ENCODE data around the gene POFUT2.
"Not testable (repeated sequence)": the region's sequence is repeated elsewhere in the genome, so short reads cannot be mapped to it uniquely, and the experiment has no call there.

POFUT2 gene

DNA sequence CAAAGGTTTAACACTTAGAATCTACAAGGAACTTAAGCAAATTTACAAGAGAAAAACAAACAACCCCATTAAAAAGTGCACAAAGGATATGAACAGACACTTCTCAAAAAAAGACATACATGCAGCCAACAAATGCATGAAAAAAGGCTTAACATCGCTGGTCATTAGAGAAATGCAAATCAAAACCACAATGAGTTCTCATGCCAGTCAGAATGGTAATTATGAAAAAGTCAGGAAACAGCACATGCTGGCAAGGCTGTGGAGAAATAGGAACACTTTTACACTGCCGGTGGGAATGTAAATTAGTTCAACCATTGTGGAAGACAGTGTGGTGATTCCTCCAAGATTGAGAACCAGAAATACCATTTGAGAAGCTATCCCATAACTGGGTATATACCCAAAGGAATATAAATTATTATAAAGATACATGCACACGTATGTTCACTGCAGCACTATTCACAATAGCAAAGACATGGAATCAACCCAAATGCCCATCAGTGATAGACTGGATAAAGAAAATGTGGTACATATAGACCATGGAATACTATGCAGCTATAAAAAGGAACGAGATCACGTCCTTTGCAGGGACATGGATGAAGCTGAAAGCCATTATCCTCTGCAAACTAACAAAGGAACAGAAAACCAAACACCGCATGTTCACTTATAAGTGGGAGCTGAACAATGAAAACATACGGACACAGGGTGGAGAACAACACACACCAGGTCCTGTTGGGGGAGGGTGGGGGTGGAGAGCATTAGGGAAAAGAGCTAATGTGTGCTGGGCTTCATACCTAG lies 28.2 kb upstream of the POFUT2 start:
- H3K4me3 ChIP-seq (ENCODE audit: control insufficient read depth in 1 of 7, extremely low read depth in 1 of 7, insufficient read depth in 4 of 7, low read depth in 2 of 7, low read length in 6 of 7); H3K4me1 ChIP-seq (ENCODE audit: control extremely low read depth in 1 of 4, control insufficient read depth in 4 of 4, insufficient read depth in 4 of 4, low read length in 3 of 4); POLR2A ChIA-PET; H3K27ac ChIP-seq (ENCODE audit: insufficient read depth in 1 of 2, low read depth in 1 of 2, low read length in 2 of 2, poor library complexity in 1 of 2, severe bottlenecking in 2 of 2); H3K27me3 ChIP-seq (replicated peaks in 2 of 5; ENCODE audit: control insufficient read depth in 4 of 5, insufficient read depth in 5 of 5, low read length in 4 of 5); H3K9me3 ChIP-seq (ENCODE audit: control extremely low read depth in 1 of 5, control insufficient read depth in 4 of 5, insufficient read depth in 2 of 5, low read depth in 1 of 5, low read length in 4 of 5); DNase-seq; H3K36me3 ChIP-seq (ENCODE audit: control insufficient read depth in 4 of 4, insufficient read depth in 4 of 4, low read length in 3 of 4): not testable (repeated sequence)
- 67% methylated on average over 3 of the region's 7 CpGs for WGBS (ENCODE audit: insufficient coverage)
- CTCF ChIA-PET: interaction anchor here (1.1 to 1.6 kb wide), 2 partner anchors 23 to 176 kb away, joined by 3 to 4 read pairs; no protein-coding TSS in a partner anchor

DNA sequence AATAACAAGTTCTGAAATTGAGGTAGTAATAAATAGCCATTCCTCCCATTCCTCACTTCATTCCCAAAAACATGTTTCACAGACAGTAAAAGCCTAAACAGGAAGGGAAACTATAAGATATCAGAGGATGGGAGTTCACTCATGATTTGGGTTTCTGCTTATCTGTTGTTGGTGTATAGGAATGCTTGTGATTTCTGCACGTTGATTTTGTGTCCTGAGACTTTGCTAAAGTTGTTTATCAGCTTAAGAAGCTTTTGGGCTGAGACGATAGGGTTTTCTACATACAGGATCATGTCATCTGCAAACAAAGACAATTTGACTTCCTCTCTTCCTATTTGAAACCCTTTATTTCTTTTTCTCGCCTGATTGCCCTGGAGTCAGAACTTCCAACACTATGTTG lies 26.0 kb upstream of the POFUT2 start:
- no CpG with 5 or more reads among the region's 3 CpGs for WGBS (ENCODE audit: insufficient coverage)
- no peak overlapping the region for H3K27ac ChIP-seq (ENCODE audit: insufficient read depth in 1 of 2, low read depth in 1 of 2, low read length in 2 of 2, poor library complexity in 1 of 2, severe bottlenecking in 2 of 2)
- POLR2A ChIA-PET: no interaction called here
- CTCF ChIA-PET: interaction anchor here (1.9 kb wide), 1 partner anchor 19 kb away, joined by 5 read pairs; no protein-coding TSS in a partner anchor
- no peak overlapping the region for H3K4me3 ChIP-seq (ENCODE audit: control insufficient read depth in 1 of 7, extremely low read depth in 1 of 7, insufficient read depth in 4 of 7, low read depth in 2 of 7, low read length in 6 of 7)
- no peaks in the 10 kb centered on the region for H3K36me3 ChIP-seq (ENCODE audit: control insufficient read depth in 4 of 4, insufficient read depth in 4 of 4, low read length in 3 of 4)
- peaks cover 0 to 3% (median 0%) of the 10 kb centered on the region in 5 experiments for H3K27me3 ChIP-seq (replicated peaks in 2 of 5; ENCODE audit: control insufficient read depth in 4 of 5, insufficient read depth in 5 of 5, low read length in 4 of 5)
- DNase-seq: no peak
- peaks cover 0 to 6% (median 4%) of the 10 kb centered on the region in 4 experiments for H3K4me1 ChIP-seq (ENCODE audit: control extremely low read depth in 1 of 4, control insufficient read depth in 4 of 4, insufficient read depth in 4 of 4, low read length in 3 of 4)
- peaks cover 0 to 7% (median 0%) of the 10 kb centered on the region in 5 experiments for H3K9me3 ChIP-seq (ENCODE audit: control extremely low read depth in 1 of 5, control insufficient read depth in 4 of 5, insufficient read depth in 2 of 5, low read depth in 1 of 5, low read length in 4 of 5)

DNA sequence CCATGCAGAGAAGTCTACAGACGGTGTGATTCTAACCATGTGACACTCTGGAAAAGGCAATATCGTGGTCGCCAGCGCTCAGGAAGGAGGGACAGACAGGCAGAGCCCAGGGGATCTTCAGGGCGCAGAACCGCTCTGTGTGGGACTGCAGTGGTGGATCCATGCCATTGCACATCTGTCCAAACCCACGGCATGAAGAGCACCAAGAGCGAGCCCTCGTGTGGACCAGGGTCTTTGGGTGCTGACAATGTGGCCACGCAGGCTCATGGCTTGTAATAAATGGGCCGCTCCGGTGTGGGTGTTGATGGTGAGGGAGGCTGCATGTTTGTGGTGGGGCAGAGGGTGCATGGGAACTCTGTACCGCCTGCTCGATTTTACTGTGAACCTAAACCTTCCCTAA lies 25.3 kb upstream of the POFUT2 start:
- Histone ChIP-seq H3K9me3 (ENCODE audit: control extremely low read depth in 1 of 5, control insufficient read depth in 4 of 5, insufficient read depth in 2 of 5, low read depth in 1 of 5, low read length in 4 of 5) (peaks cover 0 to 7% (median 0%) of the 10 kb centered on the region in 5 experiments), H3K4me3 (ENCODE audit: control insufficient read depth in 1 of 7, extremely low read depth in 1 of 7, insufficient read depth in 4 of 7, low read depth in 2 of 7, low read length in 6 of 7) (no peak overlapping the region), H3K27ac (ENCODE audit: insufficient read depth in 1 of 2, low read depth in 1 of 2, low read length in 2 of 2, poor library complexity in 1 of 2, severe bottlenecking in 2 of 2) (no peak overlapping the region), H3K27me3 (replicated peaks in 2 of 5; ENCODE audit: control insufficient read depth in 4 of 5, insufficient read depth in 5 of 5, low read length in 4 of 5) (peaks cover 0 to 3% (median 0%) of the 10 kb centered on the region in 5 experiments), H3K4me1 (ENCODE audit: control extremely low read depth in 1 of 4, control insufficient read depth in 4 of 4, insufficient read depth in 4 of 4, low read length in 3 of 4) (peaks cover 0 to 13% (median 8%) of the 10 kb centered on the region in 4 experiments), H3K36me3 (ENCODE audit: control insufficient read depth in 4 of 4, insufficient read depth in 4 of 4, low read length in 3 of 4) (no peaks in the 10 kb centered on the region)
- ChIA-PET CTCF (no interaction called here), POLR2A (no interaction called here)
- no peak for DNase-seq
- 86% methylated on average over 9 of the region's 14 CpGs for WGBS (ENCODE audit: insufficient coverage)

DNA sequence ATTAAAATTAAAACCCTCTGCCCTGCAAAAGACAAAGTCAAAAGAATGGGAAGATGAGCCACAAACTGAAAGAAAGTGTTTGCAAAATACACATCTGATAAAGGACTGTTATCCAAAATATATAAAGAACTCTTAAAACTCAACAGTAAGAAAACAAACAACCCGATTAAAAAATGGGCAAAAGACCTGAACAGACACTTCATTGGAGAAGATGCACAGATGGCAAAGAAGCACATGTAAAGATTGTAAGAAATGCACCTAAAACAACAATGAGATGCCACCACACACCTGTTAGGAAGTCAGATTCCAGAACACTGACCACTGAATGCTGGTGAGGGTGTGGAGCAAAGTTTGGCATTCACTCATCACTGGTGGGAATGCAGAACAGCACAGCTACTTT lies 24.6 kb upstream of the POFUT2 start:
- no peak for DNase-seq
- no peak overlapping the region for H3K27ac ChIP-seq (ENCODE audit: insufficient read depth in 1 of 2, low read depth in 1 of 2, low read length in 2 of 2, poor library complexity in 1 of 2, severe bottlenecking in 2 of 2)
- H3K4me1 ChIP-seq (ENCODE audit: control extremely low read depth in 1 of 4, control insufficient read depth in 4 of 4, insufficient read depth in 4 of 4, low read length in 3 of 4): peaks cover 0 to 14% (median 8%) of the 10 kb centered on the region in 4 experiments
- no peaks in the 10 kb centered on the region for H3K36me3 ChIP-seq (ENCODE audit: control insufficient read depth in 4 of 4, insufficient read depth in 4 of 4, low read length in 3 of 4)
- ChIA-PET CTCF (no interaction called here), POLR2A (no interaction called here)
- H3K9me3 ChIP-seq (ENCODE audit: control extremely low read depth in 1 of 5, control insufficient read depth in 4 of 5, insufficient read depth in 2 of 5, low read depth in 1 of 5, low read length in 4 of 5): peaks cover 0 to 7% (median 0%) of the 10 kb centered on the region in 5 experiments
- peaks cover 0 to 3% (median 0%) of the 10 kb centered on the region in 5 experiments for H3K27me3 ChIP-seq (replicated peaks in 2 of 5; ENCODE audit: control insufficient read depth in 4 of 5, insufficient read depth in 5 of 5, low read length in 4 of 5)
- H3K4me3 ChIP-seq (ENCODE audit: control insufficient read depth in 1 of 7, extremely low read depth in 1 of 7, insufficient read depth in 4 of 7, low read depth in 2 of 7, low read length in 6 of 7): no peak overlapping the region
- no CpG with 5 or more reads among the region's 1 CpG for WGBS (ENCODE audit: insufficient coverage)

DNA sequence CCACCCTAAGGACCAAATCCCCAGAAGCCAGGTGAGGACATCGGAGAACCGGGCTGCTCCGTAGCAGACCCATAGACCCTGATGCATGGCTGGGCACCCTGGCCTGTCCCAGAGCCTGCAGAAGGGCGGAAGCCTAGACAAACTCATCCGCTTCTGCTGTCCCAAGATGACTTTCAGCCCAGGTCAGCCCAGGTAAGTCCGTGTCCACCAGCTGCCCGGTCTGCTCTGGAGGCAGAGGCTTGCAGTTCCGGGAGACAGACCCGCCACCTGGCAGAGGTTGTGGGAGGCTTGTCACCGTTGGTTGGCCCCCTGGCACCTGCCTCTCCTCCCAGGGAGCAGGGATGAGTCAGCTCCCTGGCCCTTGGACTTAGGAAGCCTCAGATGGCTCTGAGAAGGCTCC lies 22.8 kb upstream of the POFUT2 start:
- peaks cover 0 to 14% (median 8%) of the 10 kb centered on the region in 4 experiments for H3K4me1 ChIP-seq (ENCODE audit: control extremely low read depth in 1 of 4, control insufficient read depth in 4 of 4, insufficient read depth in 4 of 4, low read length in 3 of 4)
- no peaks in the 10 kb centered on the region for H3K36me3 ChIP-seq (ENCODE audit: control insufficient read depth in 4 of 4, insufficient read depth in 4 of 4, low read length in 3 of 4)
- POLR2A ChIA-PET: no interaction called here
- H3K9me3 ChIP-seq (ENCODE audit: control extremely low read depth in 1 of 5, control insufficient read depth in 4 of 5, insufficient read depth in 2 of 5, low read depth in 1 of 5, low read length in 4 of 5): peaks cover 0 to 7% (median 0%) of the 10 kb centered on the region in 5 experiments
- no peak overlapping the region for H3K4me3 ChIP-seq (ENCODE audit: control insufficient read depth in 1 of 7, extremely low read depth in 1 of 7, insufficient read depth in 4 of 7, low read depth in 2 of 7, low read length in 6 of 7)
- no peak for DNase-seq
- peaks cover 0 to 3% (median 0%) of the 10 kb centered on the region in 5 experiments for H3K27me3 ChIP-seq (replicated peaks in 2 of 5; ENCODE audit: control insufficient read depth in 4 of 5, insufficient read depth in 5 of 5, low read length in 4 of 5)
- no peak overlapping the region for H3K27ac ChIP-seq (ENCODE audit: insufficient read depth in 1 of 2, low read depth in 1 of 2, low read length in 2 of 2, poor library complexity in 1 of 2, severe bottlenecking in 2 of 2)
- CTCF ChIA-PET: interaction anchor here (1.0 to 2.1 kb wide), 3 partner anchors 16 to 23 kb away, joined by 3 to 6 read pairs (median 4); partner anchors contain the start of gene POFUT2
- 97% methylated on average over 10 of the region's 10 CpGs for WGBS (ENCODE audit: insufficient coverage)

DNA sequence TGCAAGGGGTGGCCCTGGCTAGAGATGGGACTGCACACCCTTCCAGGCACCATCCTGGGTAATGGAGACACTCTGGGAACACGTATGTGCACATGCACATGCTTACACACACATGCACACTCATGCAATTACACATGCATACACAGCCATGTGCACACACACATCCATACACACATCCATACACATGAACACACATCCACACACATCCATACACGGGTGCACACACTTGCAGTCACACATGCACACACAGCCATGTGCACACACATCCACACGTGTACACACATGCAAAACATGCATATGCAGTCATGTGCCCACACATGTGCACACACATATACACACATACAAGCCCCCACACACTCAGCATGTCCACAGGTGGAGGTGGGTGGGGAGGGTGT lies 22.3 kb upstream of the POFUT2 start:
- no peak overlapping the region for H3K27ac ChIP-seq (ENCODE audit: insufficient read depth in 1 of 2, low read depth in 1 of 2, low read length in 2 of 2, poor library complexity in 1 of 2, severe bottlenecking in 2 of 2)
- peaks cover 0 to 14% (median 8%) of the 10 kb centered on the region in 4 experiments for H3K4me1 ChIP-seq (ENCODE audit: control extremely low read depth in 1 of 4, control insufficient read depth in 4 of 4, insufficient read depth in 4 of 4, low read length in 3 of 4)
- H3K36me3 ChIP-seq (ENCODE audit: control insufficient read depth in 4 of 4, insufficient read depth in 4 of 4, low read length in 3 of 4): no peaks in the 10 kb centered on the region
- POLR2A ChIA-PET: interaction anchor here (1.2 kb wide), 1 partner anchor 18 kb away, joined by 3 read pairs; no protein-coding TSS in a partner anchor
- H3K9me3 ChIP-seq (ENCODE audit: control extremely low read depth in 1 of 5, control insufficient read depth in 4 of 5, insufficient read depth in 2 of 5, low read depth in 1 of 5, low read length in 4 of 5): peaks cover 0 to 7% (median 0%) of the 10 kb centered on the region in 5 experiments
- CTCF ChIA-PET: interaction anchor here (1.0 to 2.1 kb wide), 2 partner anchors 15 to 22 kb away, joined by 3 to 4 read pairs; partner anchors contain the start of gene POFUT2
- WGBS (ENCODE audit: insufficient coverage): 95% methylated on average over 2 of the region's 3 CpGs
- DNase-seq: no peak
- no peak overlapping the region for H3K4me3 ChIP-seq (ENCODE audit: control insufficient read depth in 1 of 7, extremely low read depth in 1 of 7, insufficient read depth in 4 of 7, low read depth in 2 of 7, low read length in 6 of 7)
- H3K27me3 ChIP-seq (replicated peaks in 2 of 5; ENCODE audit: control insufficient read depth in 4 of 5, insufficient read depth in 5 of 5, low read length in 4 of 5): peaks cover 0 to 3% (median 0%) of the 10 kb centered on the region in 5 experiments

Measured in common myeloid progenitor, CD34-positive (primary cell).